ENCODE measurements around the gene GPC5.

GRCh38 chr13:92321174-92321573, 922.8 kb downstream of the GPC5 start:
- TF ChIP-seq EZH2phosphoT487 (IDR thresholded peaks at IDR 0.05; ENCODE audit: low read depth): no peak
- TF ChIP-seq CTCF (IDR thresholded peaks at IDR 0.05; ENCODE audit: low read depth, low read length): no peak

Measured in OCI-LY3 (cell line).